IMR-90 (cell line): ENCODE measurements around the gene SARS2. TPM values are rescaled to one million over a fixed set of nuclear protein-coding genes. Genes with fewer than 3 reads are reported as not detected.

Source experiments
- ATAC-seq: fragments of 200-7000 bp; cut with Tn5 transposase; 2 replicates; pipeline ENCODE4 v1.9.1; 2020; ENCODE audit warnings: low read depth, mild to moderate bottlenecking, moderate library complexity
- BruUV-seq: library from RNA; stranded (reverse); fragments of 400-500 nt; replicated peaks from 2 replicates; lab custom pipeline; 2021; lab: Mats Ljungman, UMichigan
- CTCF ChIA-PET: fragments of 300-600 bp; formaldehyde crosslinking; extraction: SDS; loops from one replicate; lab custom pipeline; 2021; ENCODE audit warnings: antibody characterized with exemption; lab: Yijun Ruan, JAX
- POLR2A ChIA-PET: fragments of 300-600 bp; sonication (Branson Sonifier 250); formaldehyde crosslinking; loops from one replicate; lab custom pipeline; 2022; ENCODE audit warnings: antibody characterized with exemption; ENCODE audit not compliant: unreplicated experiment; lab: Charles Lee
- DNase-seq: peaks from one replicate; pipeline ENCODE4 v3.0.0; 2013
- H2AFZ ChIP-seq: replicated peaks from 2 replicates; pipeline ENCODE3; 2013; ENCODE audit warnings: low read length, mild to moderate bottlenecking; ENCODE audit not compliant: poor library complexity
- H2AK5ac ChIP-seq: 2 replicates; pipeline ENCODE4 v1.6.1; 2013; ENCODE audit warnings: low read depth, low read length, inconsistent platforms
- H2AK9ac ChIP-seq: replicated peaks from 2 replicates; pipeline ENCODE3; 2013; ENCODE audit warnings: mild to moderate bottlenecking, low read depth, low read length, moderate library complexity; ENCODE audit not compliant: poor library complexity
- H2BK120ac ChIP-seq: 2 replicates; pipeline ENCODE4 v1.6.1; 2013; ENCODE audit warnings: low read depth, low read length, inconsistent platforms
- H2BK15ac ChIP-seq: 3 replicates; pipeline ENCODE4 v1.6.1; 2013; ENCODE audit warnings: low read depth, low read length, inconsistent platforms
- H2BK20ac ChIP-seq: 2 replicates; pipeline ENCODE4 v1.6.1; 2013; ENCODE audit warnings: low read depth, mild to moderate bottlenecking, inconsistent platforms, low read length, moderate library complexity
- H2BK5ac ChIP-seq: 2 replicates; pipeline ENCODE4 v1.6.1; 2013; ENCODE audit warnings: mild to moderate bottlenecking, low read depth, low read length, inconsistent platforms; ENCODE audit not compliant: poor library complexity, severe bottlenecking
- H3K14ac ChIP-seq: replicated peaks from 2 replicates; pipeline ENCODE4 v1.6.1; 2013; ENCODE audit warnings: low read depth, low read length, inconsistent platforms
- H3K18ac ChIP-seq: 2 replicates; pipeline ENCODE4 v1.6.1; 2013; ENCODE audit warnings: low read depth, low read length, control low read depth
- H3K23ac ChIP-seq: 2 replicates; pipeline ENCODE4 v1.6.1; 2013; ENCODE audit warnings: low read depth, low read length, inconsistent platforms
- H3K27ac ChIP-seq: 2 replicates; pipeline ENCODE4 v1.5.1; 2013; ENCODE audit warnings: mild to moderate bottlenecking, control low read depth, low read length; ENCODE audit not compliant: insufficient read depth
- H3K27me3 ChIP-seq: 2 replicates; pipeline ENCODE4 v1.6.1; 2013; ENCODE audit warnings: low read length; ENCODE audit not compliant: control insufficient read depth, insufficient read depth
- H3K36me3 ChIP-seq: 2 replicates; pipeline ENCODE4 v1.6.1; 2013; ENCODE audit warnings: low read length, mixed read lengths; ENCODE audit not compliant: control insufficient read depth, insufficient read depth
- H3K4ac ChIP-seq: 2 replicates; pipeline ENCODE4 v1.6.1; 2013; ENCODE audit warnings: low read depth, low read length, inconsistent platforms
- H3K4me1 ChIP-seq: 2 replicates; pipeline ENCODE4 v1.6.1; 2013; ENCODE audit warnings: low read length, mixed read lengths; ENCODE audit not compliant: control insufficient read depth, insufficient read depth
- H3K4me2 ChIP-seq: 2 replicates; pipeline ENCODE4 v1.6.1; 2013; ENCODE audit warnings: low read depth, mild to moderate bottlenecking, control low read depth, low read length, moderate library complexity
- H3K4me3 ChIP-seq: 2 replicates; pipeline ENCODE4 v1.5.1; 2013; ENCODE audit warnings: low read depth, mild to moderate bottlenecking, control low read depth, low read length, moderate library complexity; ENCODE audit not compliant: insufficient read depth
- H3K56ac ChIP-seq: 2 replicates; pipeline ENCODE4 v1.6.1; 2013; ENCODE audit warnings: low read length, inconsistent platforms; ENCODE audit not compliant: insufficient read depth; ENCODE audit errors: extremely low read depth
- H3K79me1 ChIP-seq, 2 experiments: 2 replicates each; pipeline ENCODE4 v1.6.1; 2013; ENCODE audit warnings: low read length in 2 of 2, inconsistent platforms in 1 of 2, low read depth in 1 of 2
- H3K9ac ChIP-seq: 2 replicates; pipeline ENCODE4 v1.6.1; 2013; ENCODE audit warnings: low read depth, low read length, control low read depth
- H3K9me1 ChIP-seq: 2 replicates; pipeline ENCODE4 v1.6.1; 2013; ENCODE audit warnings: low read length, inconsistent platforms; ENCODE audit not compliant: insufficient read depth
- H3K9me3 ChIP-seq: 2 replicates; pipeline ENCODE4 v1.6.1; 2013; ENCODE audit warnings: low read length; ENCODE audit not compliant: control insufficient read depth, insufficient read depth
- H4K20me1 ChIP-seq: 2 replicates; pipeline ENCODE4 v1.6.1; 2013; ENCODE audit warnings: low read length, inconsistent platforms; ENCODE audit not compliant: insufficient read depth
- H4K5ac ChIP-seq: 2 replicates; pipeline ENCODE4 v1.6.1; 2013; ENCODE audit warnings: mild to moderate bottlenecking, low read depth, low read length, control low read depth
- H4K8ac ChIP-seq, 2 experiments: 2 replicates each; pipeline ENCODE4 v1.6.1; 2013; ENCODE audit warnings: low read depth in 2 of 2, low read length in 2 of 2, control low read depth in 1 of 2, inconsistent platforms in 1 of 2
- H4K91ac ChIP-seq: 2 replicates; pipeline ENCODE4 v1.6.1; 2013; ENCODE audit warnings: low read depth, low read length, inconsistent platforms; ENCODE audit not compliant: insufficient read depth
- CEBPB ChIP-seq: IDR thresholded peaks from 2 replicates; pipeline ENCODE4 v1.6.1; 2012; ENCODE audit warnings: low read depth, low read length, improper control_type of control experiment
- MAFK ChIP-seq: IDR thresholded peaks from 2 replicates; pipeline ENCODE4 v1.6.1; 2012; ENCODE audit warnings: low read depth, low read length, improper control_type of control experiment
- MAZ ChIP-seq: IDR thresholded peaks from 2 replicates; pipeline ENCODE4 v1.6.1; 2012; ENCODE audit warnings: low read depth, mild to moderate bottlenecking, low read length, improper control_type of control experiment, moderate library complexity, borderline replicate concordance
- MXI1 ChIP-seq: IDR thresholded peaks from 2 replicates; pipeline ENCODE4 v1.6.1; 2012; ENCODE audit warnings: low read depth, mild to moderate bottlenecking, low read length, moderate library complexity, borderline replicate concordance
- RAD21 ChIP-seq: IDR thresholded peaks from 2 replicates; pipeline ENCODE4 v1.6.1; 2012; ENCODE audit warnings: low read length, improper control_type of control experiment
- RCOR1 ChIP-seq: IDR thresholded peaks from 2 replicates; pipeline ENCODE4 v1.6.1; 2012; ENCODE audit warnings: mild to moderate bottlenecking, low read length, improper control_type of control experiment; ENCODE audit not compliant: insufficient replicate concordance
- SMC3 ChIP-seq: fragments of 150-350 bp; IDR thresholded peaks from 2 replicates; pipeline ENCODE4 v1.6.1; 2016; ENCODE audit warnings: low read depth, mild to moderate bottlenecking, antibody characterized with exemption, low read length, moderate library complexity
- WGBS, 2 experiments: methylation state at CpG; one replicate each; pipeline versions ENCODE4 v1.1.5 to v1.1.7; 2013; ENCODE audit warnings: missing lambda C conversion rate in 2 of 2; ENCODE audit not compliant: insufficient read length in 1 of 2; ENCODE audit errors: extremely low coverage in 2 of 2; 5-methylcytosine and 5-hydroxymethylcytosine counted together
- dilution Hi-C: fragments of 300-500 bp; cut with HindIII; formaldehyde crosslinking; loops from one replicate; pipeline ENCODE4 v1.14.3; 2018; ENCODE audit warnings: low sequenced_read_pairs; ENCODE audit not compliant: unreplicated experiment
- in situ Hi-C: fragments of 300-500 bp; cut with MboI; formaldehyde crosslinking; loops from 3 replicates; pipeline ENCODE4 v1.14.3; 2019; ENCODE audit warnings: low sequenced_read_pairs, inconsistent platforms, mixed read lengths
- intact Hi-C: fragments of 100-400 bp; cut with micrococcal nuclease; formaldehyde crosslinking; loops from 2 replicates; pipeline ENCODE4 v1.10.0; 2022
- polyA plus RNA-seq, 3 experiments: library from polyadenylated mRNA; depleted of rRNA; stranded (reverse); fragments of >200 nt; gene quantifications; 2 replicates each; pipeline ENCODE4 v1.2.3, GENCODE V29; 2012; ENCODE audit warnings: low replicate concordance in 1 of 3
- total RNA-seq: library from RNA; depleted of rRNA; stranded (reverse); fragments of >200 nt; gene quantifications from 2 replicates; pipeline ENCODE4 v1.2.3, GENCODE V29; 2012
- TF ChIP-seq, protein P1 (sequence below): conservative IDR thresholded peaks from 2 replicates; pipeline ENCODE4 v1.5.1; 2012; ENCODE audit warnings: mild to moderate bottlenecking, low read depth, low read length, improper control_type of control experiment
- TF ChIP-seq, protein P2 (sequence below): fragments of 150-350 bp; IDR thresholded peaks from 2 replicates; pipeline ENCODE4 v1.6.1; 2017; ENCODE audit warnings: mild to moderate bottlenecking, antibody characterized with exemption, low read length, low read depth

Gene SARS2
- total and polyA plus RNA-seq, 2 of the 4 experiments (the other 2 are of a cell fraction), result 10.8 to 33.4 TPM

DNA sequence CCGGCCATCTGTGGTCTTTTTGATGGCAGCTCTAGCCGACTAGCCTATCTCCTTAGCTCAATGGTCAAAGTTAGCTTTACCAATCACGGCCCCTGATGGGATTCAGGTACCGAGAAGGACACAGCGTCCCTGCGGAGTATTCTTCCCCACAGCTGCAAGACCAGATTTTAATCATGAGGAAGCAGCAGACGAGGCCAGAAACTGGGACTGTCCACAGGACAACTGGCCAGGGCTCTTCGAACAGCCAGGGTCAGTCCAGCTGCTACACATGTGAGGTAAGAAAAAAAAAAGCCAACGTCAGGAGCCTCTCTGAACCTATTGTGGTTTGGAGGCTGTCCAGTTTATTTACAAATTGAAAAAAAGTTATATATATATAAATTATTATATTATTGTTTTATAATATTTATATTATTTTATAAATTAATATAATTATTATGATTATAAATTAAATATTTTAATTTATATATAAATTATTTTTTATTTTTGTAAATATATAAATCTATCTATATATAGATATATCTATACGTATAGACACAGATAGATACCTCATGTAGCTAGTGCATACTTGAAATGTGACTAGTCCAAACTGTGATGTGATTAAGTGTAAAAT is 63.3 kb downstream of the SARS2 start:
- Histone ChIP-seq H2BK120ac (no peak overlapping the region), H3K14ac (no peak overlapping the region), H4K91ac (no peak overlapping the region), H3K18ac (no peak overlapping the region), H3K4me3 (no peak overlapping the region), H3K79me1 (no peaks in the 10 kb centered on the region), H3K4me1 (peaks cover 5% of the 10 kb centered on the region; the same call in 1 of the 2 replicates), H3K9me3 (no peaks in the 10 kb centered on the region), H3K27me3 (no peaks in the 10 kb centered on the region), H2BK15ac (no peak overlapping the region), H3K23ac (no peak overlapping the region), H4K8ac (no peak overlapping the region), H3K9ac (no peak overlapping the region), H3K27ac (no peak overlapping the region), H2AFZ (peak overlapping the region; percentile 56), H3K4ac (no peak overlapping the region), H2BK20ac (no peak overlapping the region), H4K20me1 (no peaks in the 10 kb centered on the region), H3K36me3 (no peaks in the 10 kb centered on the region), H2AK9ac (no peak overlapping the region), H3K56ac (no peak overlapping the region), H2AK5ac (no peak overlapping the region), H4K5ac (no peak overlapping the region), H2BK5ac (no peak overlapping the region), H3K9me1 (peaks cover 7% of the 10 kb centered on the region), H3K4me2 (no peak overlapping the region)
- no peak for TF ChIP-seq MAZ
- TF ChIP-seq, protein P1, sequence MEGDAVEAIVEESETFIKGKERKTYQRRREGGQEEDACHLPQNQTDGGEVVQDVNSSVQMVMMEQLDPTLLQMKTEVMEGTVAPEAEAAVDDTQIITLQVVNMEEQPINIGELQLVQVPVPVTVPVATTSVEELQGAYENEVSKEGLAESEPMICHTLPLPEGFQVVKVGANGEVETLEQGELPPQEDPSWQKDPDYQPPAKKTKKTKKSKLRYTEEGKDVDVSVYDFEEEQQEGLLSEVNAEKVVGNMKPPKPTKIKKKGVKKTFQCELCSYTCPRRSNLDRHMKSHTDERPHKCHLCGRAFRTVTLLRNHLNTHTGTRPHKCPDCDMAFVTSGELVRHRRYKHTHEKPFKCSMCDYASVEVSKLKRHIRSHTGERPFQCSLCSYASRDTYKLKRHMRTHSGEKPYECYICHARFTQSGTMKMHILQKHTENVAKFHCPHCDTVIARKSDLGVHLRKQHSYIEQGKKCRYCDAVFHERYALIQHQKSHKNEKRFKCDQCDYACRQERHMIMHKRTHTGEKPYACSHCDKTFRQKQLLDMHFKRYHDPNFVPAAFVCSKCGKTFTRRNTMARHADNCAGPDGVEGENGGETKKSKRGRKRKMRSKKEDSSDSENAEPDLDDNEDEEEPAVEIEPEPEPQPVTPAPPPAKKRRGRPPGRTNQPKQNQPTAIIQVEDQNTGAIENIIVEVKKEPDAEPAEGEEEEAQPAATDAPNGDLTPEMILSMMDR, result no peak
- TF ChIP-seq MAFK, result no peak
- no peak for TF ChIP-seq SMC3
- no peak for TF ChIP-seq RCOR1
- TF ChIP-seq, protein P2, sequence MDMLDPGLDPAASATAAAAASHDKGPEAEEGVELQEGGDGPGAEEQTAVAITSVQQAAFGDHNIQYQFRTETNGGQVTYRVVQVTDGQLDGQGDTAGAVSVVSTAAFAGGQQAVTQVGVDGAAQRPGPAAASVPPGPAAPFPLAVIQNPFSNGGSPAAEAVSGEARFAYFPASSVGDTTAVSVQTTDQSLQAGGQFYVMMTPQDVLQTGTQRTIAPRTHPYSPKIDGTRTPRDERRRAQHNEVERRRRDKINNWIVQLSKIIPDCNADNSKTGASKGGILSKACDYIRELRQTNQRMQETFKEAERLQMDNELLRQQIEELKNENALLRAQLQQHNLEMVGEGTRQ, result no peak
- TF ChIP-seq CEBPB, result no peak
- no peak for TF ChIP-seq MXI1
- TF ChIP-seq RAD21, result no peak
- DNase-seq, result no peak
- ChIA-PET CTCF (no interaction called here), POLR2A (no interaction called here)
- no peak for ATAC-seq
- in situ Hi-C loops (no loop called here), intact Hi-C loops (no loop called here), dilution Hi-C loops (no loop called here)
- no TSS peak for BruUV-seq
- 95% methylated on average over 6 of the region's 10 CpGs; no CpG with 5 or more reads in 1 of the 2 experiments for WGBS, 2 experiments
